ENCODE data around the gene PLAU. TPM values are rescaled to one million over a fixed set of nuclear protein-coding genes. Genes with fewer than 3 reads are reported as not detected.

Gene PLAU
- total and polyA plus RNA-seq, 2 of the 13 experiments (the other 11 are each of a cell fraction or from before 2014, with no cell fraction given) = 0.45 to 11.2 TPM

GRCh38 chr10:73879296-73880173 lies 31.4 kb upstream of the PLAU start (continued):
- TF ChIP-seq, protein P1, sequence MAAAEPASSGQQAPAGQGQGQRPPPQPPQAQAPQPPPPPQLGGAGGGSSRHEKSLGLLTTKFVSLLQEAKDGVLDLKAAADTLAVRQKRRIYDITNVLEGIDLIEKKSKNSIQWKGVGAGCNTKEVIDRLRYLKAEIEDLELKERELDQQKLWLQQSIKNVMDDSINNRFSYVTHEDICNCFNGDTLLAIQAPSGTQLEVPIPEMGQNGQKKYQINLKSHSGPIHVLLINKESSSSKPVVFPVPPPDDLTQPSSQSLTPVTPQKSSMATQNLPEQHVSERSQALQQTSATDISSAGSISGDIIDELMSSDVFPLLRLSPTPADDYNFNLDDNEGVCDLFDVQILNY (CRISPR knock-in tag; conservative IDR thresholded peaks at IDR 0.05) = no peak
- TF ChIP-seq ZNF234 (CRISPR knock-in tag; conservative IDR thresholded peaks at IDR 0.05) = no peak
- no peak for TF ChIP-seq MAF1 (CRISPR knock-in tag; IDR thresholded peaks at IDR 0.05; ENCODE audit: borderline replicate concordance)
- TF ChIP-seq AHDC1 (CRISPR knock-in tag; IDR thresholded peaks at IDR 0.05; ENCODE audit: borderline replicate concordance) = no peak
- no peak for TF ChIP-seq SP4 (CRISPR knock-in tag; IDR thresholded peaks at IDR 0.05)
- TF ChIP-seq ZNF770 (CRISPR knock-in tag; IDR thresholded peaks at IDR 0.05) = no peak
- TF ChIP-seq RXRB (CRISPR knock-in tag; IDR thresholded peaks at IDR 0.05; ENCODE audit: borderline replicate concordance) = no peak
- TF ChIP-seq ZNF780A (CRISPR knock-in tag; IDR thresholded peaks at IDR 0.05) = no peak
- TF ChIP-seq, protein P2, sequence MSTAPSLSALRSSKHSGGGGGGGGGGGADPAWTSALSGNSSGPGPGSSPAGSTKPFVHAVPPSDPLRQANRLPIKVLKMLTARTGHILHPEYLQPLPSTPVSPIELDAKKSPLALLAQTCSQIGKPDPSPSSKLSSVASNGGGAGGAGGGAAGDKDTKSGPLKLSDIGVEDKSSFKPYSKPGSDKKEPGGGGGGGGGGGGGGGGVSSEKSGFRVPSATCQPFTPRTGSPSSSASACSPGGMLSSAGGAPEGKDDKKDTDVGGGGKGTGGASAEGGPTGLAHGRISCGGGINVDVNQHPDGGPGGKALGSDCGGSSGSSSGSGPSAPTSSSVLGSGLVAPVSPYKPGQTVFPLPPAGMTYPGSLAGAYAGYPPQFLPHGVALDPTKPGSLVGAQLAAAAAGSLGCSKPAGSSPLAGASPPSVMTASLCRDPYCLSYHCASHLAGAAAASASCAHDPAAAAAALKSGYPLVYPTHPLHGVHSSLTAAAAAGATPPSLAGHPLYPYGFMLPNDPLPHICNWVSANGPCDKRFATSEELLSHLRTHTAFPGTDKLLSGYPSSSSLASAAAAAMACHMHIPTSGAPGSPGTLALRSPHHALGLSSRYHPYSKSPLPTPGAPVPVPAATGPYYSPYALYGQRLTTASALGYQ (CRISPR knock-in tag; IDR thresholded peaks at IDR 0.05) = no peak
- no peak for TF ChIP-seq ESRRA (CRISPR knock-in tag; IDR thresholded peaks at IDR 0.05; ENCODE audit: low read depth)
- TF ChIP-seq ZNF280B (CRISPR knock-in tag; IDR thresholded peaks at IDR 0.05; ENCODE audit: borderline replicate concordance) = no peak
- TF ChIP-seq DR1 (CRISPR knock-in tag; IDR thresholded peaks at IDR 0.05) = no peak
- TF ChIP-seq MBNL3 (CRISPR knock-in tag; conservative IDR thresholded peaks at IDR 0.05) = no peak
- TF ChIP-seq KMT2B (CRISPR knock-in tag; IDR thresholded peaks at IDR 0.05) = no peak
- TF ChIP-seq EZH2 (conservative IDR thresholded peaks at IDR 0.05; ENCODE audit: low read depth, low read length) = no peak
- no peak for TF ChIP-seq ZNF720 (CRISPR knock-in tag; IDR thresholded peaks at IDR 0.05)
